Keratinocyte (primary cell): ENCODE results near the gene SLC4A2. TPM values are rescaled to one million over a fixed set of nuclear protein-coding genes. Genes with fewer than 3 reads are reported as not detected.

Source experiments
- DNase-seq: peaks from one replicate; pipeline ENCODE4 v3.0.0-alpha.2; 2011; ENCODE audit warnings: low read depth, missing footprints, low spot score
- FAIRE-seq: peaks from 2 replicates; lab custom pipeline; 2011; peaks lifted over from hg19 to GRCh38; lab: Jason Lieb, UNC
- H2AFZ ChIP-seq: 2 replicates; pipeline ENCODE4 v1.6.0; 2012; ENCODE audit warnings: low read length, control low read depth, inconsistent platforms; ENCODE audit not compliant: control insufficient read depth
- H3K27ac ChIP-seq: 2 replicates; pipeline ENCODE4 v1.5.1; 2011; ENCODE audit warnings: low read length; ENCODE audit not compliant: control insufficient read depth, insufficient read depth
- H3K27me3 ChIP-seq: 3 replicates; pipeline ENCODE4 v1.6.0; 2011; ENCODE audit warnings: low read length; ENCODE audit not compliant: control insufficient read depth, insufficient read depth; ENCODE audit errors: extremely low read depth
- H3K36me3 ChIP-seq, 2 experiments: 2 replicates in 1 of 2; 3 replicates in 1 of 2; pipeline ENCODE4 v1.5.1; 2011; ENCODE audit warnings: low read length in 2 of 2, mild to moderate bottlenecking in 1 of 2; ENCODE audit not compliant: control insufficient read depth in 2 of 2, insufficient read depth in 2 of 2; ENCODE audit errors: extremely low read depth in 1 of 2
- H3K4me1 ChIP-seq: 3 replicates; pipeline ENCODE4 v1.5.1; 2011; ENCODE audit warnings: low read length; ENCODE audit not compliant: control insufficient read depth, insufficient read depth; ENCODE audit errors: extremely low read depth
- H3K4me2 ChIP-seq: 3 replicates; pipeline ENCODE4 v1.6.0; 2011; ENCODE audit warnings: low read depth, low read length; ENCODE audit not compliant: control insufficient read depth, insufficient read depth; ENCODE audit errors: extremely low read depth
- H3K4me3 ChIP-seq, 3 experiments: fragments of 200-600 bp in 1 of 3; sonication (generic) in 1 of 3; 2 replicates in 2 of 3; 3 replicates in 1 of 3; pipeline ENCODE4 v1.5.1; 2011 to 2016; ENCODE audit warnings: low read length in 3 of 3, mild to moderate bottlenecking in 3 of 3, control low read depth in 2 of 3, inconsistent platforms in 1 of 3, low read depth in 1 of 3, mixed read lengths in 1 of 3, mixed run types in 1 of 3, moderate library complexity in 1 of 3; ENCODE audit not compliant: control insufficient read depth in 2 of 3, insufficient read depth in 2 of 3; ENCODE audit errors: extremely low read depth in 1 of 3
- H3K79me2 ChIP-seq: 2 replicates; pipeline ENCODE4 v1.6.0; 2012; ENCODE audit warnings: low read length; ENCODE audit not compliant: control insufficient read depth, insufficient read depth
- H3K9ac ChIP-seq: 3 replicates; pipeline ENCODE4 v1.6.0; 2011; ENCODE audit warnings: low read length; ENCODE audit not compliant: control insufficient read depth, insufficient read depth; ENCODE audit errors: extremely low read depth
- H3K9me1 ChIP-seq: 3 replicates; pipeline ENCODE4 v1.6.0; 2011; ENCODE audit warnings: low read length; ENCODE audit not compliant: control insufficient read depth, insufficient read depth; ENCODE audit errors: extremely low read depth
- H3K9me3 ChIP-seq: 2 replicates; pipeline ENCODE4 v1.5.1; 2012; ENCODE audit warnings: low read depth, low read length; ENCODE audit not compliant: control insufficient read depth
- H4K20me1 ChIP-seq: 3 replicates; pipeline ENCODE4 v1.6.0; 2011; ENCODE audit warnings: low read length; ENCODE audit not compliant: control insufficient read depth, insufficient read depth; ENCODE audit errors: extremely low read depth
- CTCF ChIP-seq, 3 experiments: IDR thresholded peaks in 1 of 3; conservative IDR thresholded peaks in 1 of 3; optimal IDR thresholded peaks in 1 of 3; 2 replicates in 2 of 3; 3 replicates in 1 of 3; pipeline versions ENCODE3 to v1.5.1; 2011; ENCODE audit warnings: low read length in 3 of 3, mild to moderate bottlenecking in 3 of 3, moderate library complexity in 2 of 3, control low read depth in 1 of 3, inconsistent platforms in 1 of 3; ENCODE audit not compliant: insufficient read depth in 2 of 3; ENCODE audit errors: extremely low read depth in 1 of 3
- EZH2 ChIP-seq: IDR thresholded peaks from one replicate; pipeline ENCODE4 v1.6.1; 2012; ENCODE audit warnings: inconsistent platforms, mild to moderate bottlenecking, low read length, moderate library complexity
- dilution Hi-C: fragments of 300-500 bp; cut with MboI; formaldehyde crosslinking; loops from one replicate; pipeline ENCODE4 v1.7.0; 2020; ENCODE audit warnings: low sequenced_read_pairs; ENCODE audit not compliant: extremely low pct_ligation_motif_present
- polyA plus RNA-seq, 5 experiments: library from polyadenylated mRNA; depleted of rRNA in 3 of 5; stranded (reverse) in 3 of 5; stranded (forward) in 1 of 5; unstranded in 1 of 5; fragments of >200 nt; gene quantifications; 1 replicate in 1 of 5; 2 replicates in 3 of 5; 3 replicates in 1 of 5; pipeline versions ENCODE4 v1.2.1 to v1.2.3, GENCODE V29; 2011 to 2012; ENCODE audit warnings: missing spikeins in 2 of 5, low read depth in 1 of 5, low replicate concordance in 1 of 5

Gene SLC4A2
- polyA plus RNA-seq, 1 donor (not counting 4 experiments of a cell fraction or from before 2014, with no cell fraction given): 33.8 TPM

- peak overlapping the region; percentile 93 for H3K4me2 ChIP-seq
- H3K36me3 ChIP-seq: peaks cover 5 to 16% of the 10 kb centered on the region in 2 experiments
- H4K20me1 ChIP-seq: no peaks in the 10 kb centered on the region
- H3K27me3 ChIP-seq: no peaks in the 10 kb centered on the region
- no peak for FAIRE-seq
- H3K9ac ChIP-seq: peak overlapping the region; percentile 77
- no peak overlapping the region for H2AFZ ChIP-seq
- TF ChIP-seq EZH2 (no peak), CTCF (optimal IDR thresholded peaks at IDR 0.05 in 1 of 3, IDR thresholded peaks at IDR 0.05 in 1 of 3, conservative IDR thresholded peaks at IDR 0.05 in 1 of 3; ENCODE audit: extremely low read depth in 1 of 3, insufficient read depth in 2 of 3, low read length in 3 of 3) (no peak)
- H3K79me2 ChIP-seq: peaks cover 31% of the 10 kb centered on the region
- H3K9me3 ChIP-seq: no peaks in the 10 kb centered on the region
- dilution Hi-C loops: no loop called here
- H3K27ac ChIP-seq: peak overlapping the region; percentile 95
- DNase-seq: no peak
- peaks cover 43% of the 10 kb centered on the region for H3K4me1 ChIP-seq
- peak overlapping the region; percentile 67 to 81 (median 70) for H3K4me3 ChIP-seq
- peaks cover 4% of the 10 kb centered on the region for H3K9me1 ChIP-seq
These were observed 675 bp downstream of the SLC4A2 start for GRCh38 chr7:151060113-151060415.

GRCh38 chr7:151060416-151061212 is 1.2 kb downstream of the SLC4A2 start:
- Histone ChIP-seq H2AFZ (no peak overlapping the region), H3K27ac (peak overlapping the region; percentile 95), H3K9me1 (peaks cover 4% of the 10 kb centered on the region), H3K9ac (peak overlapping the region; percentile 77), H3K9me3 (no peaks in the 10 kb centered on the region), H3K4me3 (peak overlapping the region; percentile 67 to 81 (median 70)), H3K4me2 (peak overlapping the region; percentile 93), H3K4me1 (peaks cover 43% of the 10 kb centered on the region), H3K79me2 (peaks cover 35% of the 10 kb centered on the region), H3K27me3 (no peaks in the 10 kb centered on the region), H4K20me1 (no peaks in the 10 kb centered on the region), H3K36me3 (peaks cover 8 to 21% of the 10 kb centered on the region in 2 experiments)
- no peak for DNase-seq
- FAIRE-seq: no peak
- TF ChIP-seq CTCF (optimal IDR thresholded peaks at IDR 0.05 in 1 of 3, IDR thresholded peaks at IDR 0.05 in 1 of 3, conservative IDR thresholded peaks at IDR 0.05 in 1 of 3; ENCODE audit: extremely low read depth in 1 of 3, insufficient read depth in 2 of 3, low read length in 3 of 3) (no peak), EZH2 (no peak)
- dilution Hi-C loops: no loop called here
